C4-2B (cell line): ENCODE data around the gene ALKBH6.

ENCODE experiments used
- ZFX ChIP-seq: fragments of 450-650 bp; IDR thresholded peaks from 2 replicates; pipeline ENCODE4 v1.6.1; 2017
- TF ChIP-seq, protein P1 (sequence below): fragments of 450-650 bp; conservative IDR thresholded peaks from 2 replicates; pipeline ENCODE4 v1.5.1; 2017; ENCODE audit warnings: mild to moderate bottlenecking

GRCh38 chr19:36032251-36033104 lies 18.5 kb upstream of the ALKBH6 start, which contains the start of gene CLIP3:
- TF ChIP-seq, protein P1, sequence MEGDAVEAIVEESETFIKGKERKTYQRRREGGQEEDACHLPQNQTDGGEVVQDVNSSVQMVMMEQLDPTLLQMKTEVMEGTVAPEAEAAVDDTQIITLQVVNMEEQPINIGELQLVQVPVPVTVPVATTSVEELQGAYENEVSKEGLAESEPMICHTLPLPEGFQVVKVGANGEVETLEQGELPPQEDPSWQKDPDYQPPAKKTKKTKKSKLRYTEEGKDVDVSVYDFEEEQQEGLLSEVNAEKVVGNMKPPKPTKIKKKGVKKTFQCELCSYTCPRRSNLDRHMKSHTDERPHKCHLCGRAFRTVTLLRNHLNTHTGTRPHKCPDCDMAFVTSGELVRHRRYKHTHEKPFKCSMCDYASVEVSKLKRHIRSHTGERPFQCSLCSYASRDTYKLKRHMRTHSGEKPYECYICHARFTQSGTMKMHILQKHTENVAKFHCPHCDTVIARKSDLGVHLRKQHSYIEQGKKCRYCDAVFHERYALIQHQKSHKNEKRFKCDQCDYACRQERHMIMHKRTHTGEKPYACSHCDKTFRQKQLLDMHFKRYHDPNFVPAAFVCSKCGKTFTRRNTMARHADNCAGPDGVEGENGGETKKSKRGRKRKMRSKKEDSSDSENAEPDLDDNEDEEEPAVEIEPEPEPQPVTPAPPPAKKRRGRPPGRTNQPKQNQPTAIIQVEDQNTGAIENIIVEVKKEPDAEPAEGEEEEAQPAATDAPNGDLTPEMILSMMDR = no peak
- TF ChIP-seq ZFX = no peak
